ENCODE data around the gene ZNF341. TPM values are rescaled to one million over a fixed set of nuclear protein-coding genes. Genes with fewer than 3 reads are reported as not detected.

ZNF341 gene
- total and polyA plus RNA-seq, 4 donors, result 2.1 to 4.3 (median 3.4) TPM

DNA sequence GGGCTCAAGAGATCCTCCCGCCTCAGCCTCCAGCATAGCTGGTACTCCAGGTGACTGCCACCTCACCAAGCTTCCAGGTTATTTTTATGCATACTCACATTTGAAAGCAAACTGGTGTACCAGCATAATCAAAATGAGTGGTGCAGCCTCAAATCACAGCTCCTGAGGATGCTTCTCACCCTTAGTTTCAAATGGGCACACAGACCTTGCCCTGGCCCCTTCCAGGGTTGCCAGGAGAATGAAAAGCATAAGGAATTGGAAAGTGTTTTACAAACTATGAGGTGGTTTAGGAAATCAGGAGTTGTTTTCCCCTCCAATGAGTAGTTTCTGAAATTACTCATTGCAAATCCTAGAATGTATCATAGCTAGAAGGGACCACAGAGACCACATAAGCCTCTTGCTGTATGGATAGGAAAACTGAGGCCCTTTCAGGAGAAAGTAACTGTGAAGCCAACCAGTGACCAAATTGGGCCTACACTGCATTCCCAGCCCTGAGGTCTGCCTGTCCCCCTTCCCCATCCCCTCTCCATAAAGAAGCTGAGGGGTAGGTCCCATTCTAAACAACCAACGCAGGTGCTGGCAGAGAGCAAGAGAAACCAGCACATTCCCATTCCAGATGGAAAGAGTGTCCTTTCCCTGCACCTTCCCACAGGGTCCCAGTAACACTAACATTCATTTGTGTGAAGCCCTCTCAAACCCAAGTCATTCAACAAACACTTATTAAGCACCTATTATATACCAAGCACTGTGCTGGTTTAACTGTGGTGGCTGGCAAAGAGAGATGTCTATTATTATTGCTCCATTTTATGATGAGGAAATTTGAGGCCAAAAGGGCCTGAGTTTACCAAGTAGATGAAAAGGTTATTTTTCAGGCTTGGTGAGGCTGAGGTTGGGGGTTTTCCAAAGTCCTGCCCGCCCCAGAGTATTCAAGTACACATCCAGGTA lies 43.5 kb upstream of the ZNF341 start:
- peaks cover 0 to 25% (median 18%) of the 10 kb centered on the region in 5 donors for H3K4me1 ChIP-seq (ENCODE audit: control insufficient read depth in 5 of 5, insufficient read depth in 5 of 5, low read length in 5 of 5)
- no peak for DNase-seq
- peak overlapping the region in 1 of 2 donors; percentile 35 for H3K27ac ChIP-seq (ENCODE audit: low read depth in 1 of 2, low read length in 1 of 2)

DNA sequence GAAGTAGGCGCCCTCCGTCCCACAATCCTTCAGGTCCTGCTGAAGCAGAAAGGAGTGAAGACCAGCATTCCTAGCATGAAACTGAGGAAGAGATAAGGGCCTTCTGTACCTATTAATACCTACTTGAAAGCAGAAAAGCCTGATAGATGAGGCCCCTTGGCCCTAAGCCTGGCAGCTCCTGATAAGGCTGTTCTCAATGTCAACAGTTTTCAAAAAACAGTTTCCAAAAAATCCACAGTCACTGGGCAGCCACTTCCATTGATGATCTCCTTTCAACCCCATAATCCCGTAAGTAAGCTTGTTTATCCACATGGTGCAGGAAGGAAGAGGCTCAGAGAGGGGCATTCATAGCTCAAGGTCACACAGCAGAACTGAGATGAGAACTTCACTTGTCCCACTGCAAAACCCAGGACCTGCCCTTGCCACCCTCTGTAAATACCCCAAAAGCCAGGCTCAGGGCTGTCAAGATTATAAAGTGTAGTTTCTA lies 42.8 kb upstream of the ZNF341 start:
- no peaks in the 10 kb centered on the region for H3K9me3 ChIP-seq (ENCODE audit: control insufficient read depth in 4 of 4, insufficient read depth in 3 of 4, low read length in 3 of 4)
- peaks cover 0 to 27% (median 21%) of the 10 kb centered on the region in 5 donors for H3K4me1 ChIP-seq (ENCODE audit: control insufficient read depth in 5 of 5, insufficient read depth in 5 of 5, low read length in 5 of 5)
- DNase-seq (peak in 2 of 3 donors; percentile 37 to 67), ATAC-seq (ENCODE audit: insufficient read depth, low FRiP score) (no peak)
- H3K36me3 ChIP-seq (ENCODE audit: control insufficient read depth in 4 of 4, insufficient read depth in 4 of 4, low read length in 4 of 4), result no peaks in the 10 kb centered on the region
- TF ChIP-seq, protein P1, sequence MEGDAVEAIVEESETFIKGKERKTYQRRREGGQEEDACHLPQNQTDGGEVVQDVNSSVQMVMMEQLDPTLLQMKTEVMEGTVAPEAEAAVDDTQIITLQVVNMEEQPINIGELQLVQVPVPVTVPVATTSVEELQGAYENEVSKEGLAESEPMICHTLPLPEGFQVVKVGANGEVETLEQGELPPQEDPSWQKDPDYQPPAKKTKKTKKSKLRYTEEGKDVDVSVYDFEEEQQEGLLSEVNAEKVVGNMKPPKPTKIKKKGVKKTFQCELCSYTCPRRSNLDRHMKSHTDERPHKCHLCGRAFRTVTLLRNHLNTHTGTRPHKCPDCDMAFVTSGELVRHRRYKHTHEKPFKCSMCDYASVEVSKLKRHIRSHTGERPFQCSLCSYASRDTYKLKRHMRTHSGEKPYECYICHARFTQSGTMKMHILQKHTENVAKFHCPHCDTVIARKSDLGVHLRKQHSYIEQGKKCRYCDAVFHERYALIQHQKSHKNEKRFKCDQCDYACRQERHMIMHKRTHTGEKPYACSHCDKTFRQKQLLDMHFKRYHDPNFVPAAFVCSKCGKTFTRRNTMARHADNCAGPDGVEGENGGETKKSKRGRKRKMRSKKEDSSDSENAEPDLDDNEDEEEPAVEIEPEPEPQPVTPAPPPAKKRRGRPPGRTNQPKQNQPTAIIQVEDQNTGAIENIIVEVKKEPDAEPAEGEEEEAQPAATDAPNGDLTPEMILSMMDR (IDR thresholded peaks at IDR 0.05; ENCODE audit: control extremely low read depth, extremely low read depth), result no peak
- 62 to 94% methylated on average over 3 of the region's 3 CpGs for WGBS, 2 donors
- no peak overlapping the region for H3K9ac ChIP-seq (ENCODE audit: insufficient read depth in 1 of 2, low read length in 2 of 2)
- peak overlapping the region in 1 of 2 donors; percentile 24 for H3K27ac ChIP-seq (ENCODE audit: low read depth in 1 of 2, low read length in 1 of 2)
- H3K4me3 ChIP-seq, result no peak overlapping the region
- H3K27me3 ChIP-seq (ENCODE audit: control insufficient read depth in 3 of 3, insufficient read depth in 3 of 3, low read length in 2 of 3), result no peaks in the 10 kb centered on the region

More for the DNA sequence above, 43.5 kb upstream of the ZNF341 start:
- TF ChIP-seq, protein P1 (IDR thresholded peaks at IDR 0.05; ENCODE audit: control extremely low read depth, extremely low read depth), result no peak
- Histone ChIP-seq H3K27me3 (ENCODE audit: control insufficient read depth in 3 of 3, insufficient read depth in 3 of 3, low read length in 2 of 3) (no peaks in the 10 kb centered on the region), H3K4me3 (no peak overlapping the region), H3K9ac (ENCODE audit: insufficient read depth in 1 of 2, low read length in 2 of 2) (no peak overlapping the region), H3K9me3 (ENCODE audit: control insufficient read depth in 4 of 4, insufficient read depth in 3 of 4, low read length in 3 of 4) (no peaks in the 10 kb centered on the region), H3K36me3 (ENCODE audit: control insufficient read depth in 4 of 4, insufficient read depth in 4 of 4, low read length in 4 of 4) (no peaks in the 10 kb centered on the region)
- ATAC-seq (ENCODE audit: insufficient read depth, low FRiP score), result no peak
- WGBS, 2 donors, result 79 to 98% methylated on average over 3 of the region's 3 CpGs

DNA sequence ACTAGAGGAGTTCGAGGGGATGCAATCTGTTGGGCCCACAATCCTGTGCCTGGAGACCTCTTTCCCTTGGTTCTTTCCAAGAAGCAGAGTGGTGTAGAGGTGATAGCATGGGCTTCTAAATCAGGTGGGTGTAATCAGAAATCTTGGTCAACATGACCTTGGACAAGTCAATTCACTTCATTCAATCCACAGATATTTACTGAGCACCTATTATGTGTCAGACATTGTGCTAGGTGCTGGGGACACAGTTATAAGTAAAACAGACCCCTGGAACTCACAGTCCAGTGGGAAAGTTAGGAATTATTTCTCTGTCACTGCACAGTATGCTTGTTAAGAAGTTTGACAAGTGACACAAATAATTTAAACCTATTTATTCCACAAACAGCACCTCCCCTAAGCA lies 42.3 kb upstream of the ZNF341 start:
- no peak for ATAC-seq (ENCODE audit: insufficient read depth, low FRiP score)
- Histone ChIP-seq H3K9ac (ENCODE audit: insufficient read depth in 1 of 2, low read length in 2 of 2) (no peak overlapping the region), H3K4me1 (ENCODE audit: control insufficient read depth in 5 of 5, insufficient read depth in 5 of 5, low read length in 5 of 5) (peaks cover 0 to 30% (median 19%) of the 10 kb centered on the region in 5 donors), H3K27me3 (ENCODE audit: control insufficient read depth in 3 of 3, insufficient read depth in 3 of 3, low read length in 2 of 3) (no peaks in the 10 kb centered on the region), H3K4me3 (no peak overlapping the region), H3K9me3 (ENCODE audit: control insufficient read depth in 4 of 4, insufficient read depth in 3 of 4, low read length in 3 of 4) (no peaks in the 10 kb centered on the region), H3K27ac (ENCODE audit: low read depth in 1 of 2, low read length in 1 of 2) (no peak overlapping the region), H3K36me3 (ENCODE audit: control insufficient read depth in 4 of 4, insufficient read depth in 4 of 4, low read length in 4 of 4) (no peaks in the 10 kb centered on the region)
- TF ChIP-seq, protein P1 (IDR thresholded peaks at IDR 0.05; ENCODE audit: control extremely low read depth, extremely low read depth), result no peak
- 95 to 98% methylated on average over 1 of the region's 1 CpG for WGBS, 2 donors
- DNase-seq, result no peak

All from lung (tissue), 12 donors.